MM.1S (cell line): ENCODE data around the gene TNXB.
"Not testable (repeated sequence)": the region's sequence is repeated elsewhere in the genome, so short reads cannot be mapped to it uniquely, and the experiment has no call there.

Experiments
- DNase-seq: peaks from one replicate; pipeline ENCODE4 v3.0.0-alpha.2; 2015
- H2AFZ ChIP-seq: fragments of 300-600 bp; sonication (generic); 2 replicates; pipeline ENCODE4 v1.6.0; 2016; ENCODE audit warnings: antibody characterized with exemption, low read length
- H3F3A ChIP-seq: fragments of 300-600 bp; sonication (generic); 2 replicates; pipeline ENCODE4 v1.6.1; 2016; ENCODE audit warnings: mild to moderate bottlenecking, antibody characterized with exemption, low read length, moderate library complexity, mixed read lengths; ENCODE audit not compliant: insufficient read depth
- H3K27ac ChIP-seq: fragments of 300-600 bp; sonication (generic); 2 replicates; pipeline ENCODE4 v1.5.1; 2016; ENCODE audit warnings: mild to moderate bottlenecking, low read length
- H3K27me3 ChIP-seq: fragments of 300-600 bp; sonication (generic); replicated peaks from 2 replicates; pipeline ENCODE4 v1.6.0; 2016; ENCODE audit warnings: low read length; ENCODE audit not compliant: insufficient read depth
- H3K36me3 ChIP-seq: fragments of 300-600 bp; sonication (generic); replicated peaks from 2 replicates; pipeline ENCODE4 v1.6.1; 2016; ENCODE audit warnings: mild to moderate bottlenecking, low read length, mixed read lengths; ENCODE audit not compliant: insufficient read depth
- H3K4me1 ChIP-seq: fragments of 300-600 bp; sonication (generic); 2 replicates; pipeline ENCODE4 v1.6.1; 2016; ENCODE audit warnings: low read length, mixed read lengths
- H3K4me2 ChIP-seq: fragments of 300-600 bp; sonication (generic); 2 replicates; pipeline ENCODE4 v1.6.0; 2016; ENCODE audit warnings: low read depth, low read length
- H3K4me3 ChIP-seq: fragments of 300-600 bp; sonication (generic); 2 replicates; pipeline ENCODE4 v1.5.1; 2016; ENCODE audit warnings: low read length, mixed read lengths
- H3K79me2 ChIP-seq: fragments of 300-600 bp; sonication (generic); 2 replicates; pipeline ENCODE4 v1.6.1; 2016; ENCODE audit warnings: mixed run types, low read length, mixed read lengths
- H3K9ac ChIP-seq: fragments of 300-600 bp; sonication (generic); 2 replicates; pipeline ENCODE4 v1.6.1; 2016; ENCODE audit warnings: low read length, mixed read lengths
- H3K9me2 ChIP-seq: fragments of 300-600 bp; sonication (generic); replicated peaks from 2 replicates; pipeline ENCODE4 v1.6.1; 2016; ENCODE audit warnings: mild to moderate bottlenecking, low read length, mixed read lengths; ENCODE audit not compliant: insufficient read depth
- H3K9me3 ChIP-seq: fragments of 300-600 bp; sonication (generic); replicated peaks from 2 replicates; pipeline ENCODE4 v1.6.1; 2016; ENCODE audit warnings: mild to moderate bottlenecking, low read length, mixed read lengths; ENCODE audit not compliant: insufficient read depth
- H4K20me1 ChIP-seq: fragments of 300-600 bp; sonication (generic); 2 replicates; pipeline ENCODE4 v1.6.1; 2016; ENCODE audit warnings: mild to moderate bottlenecking, low read length, moderate library complexity, mixed read lengths; ENCODE audit not compliant: insufficient read depth
- CTCF ChIP-seq: fragments of 300-600 bp; sonication (generic); IDR thresholded peaks from 2 replicates; pipeline ENCODE4 v1.5.1; 2016; ENCODE audit warnings: antibody characterized with exemption, low read length, mixed read lengths
- EZH2 ChIP-seq: fragments of 300-600 bp; sonication (generic); optimal IDR thresholded peaks from 2 replicates; pipeline ENCODE3; 2017; ENCODE audit warnings: low read depth, mild to moderate bottlenecking, antibody characterized with exemption, low read length, mixed read lengths
- EZH2phosphoT487 ChIP-seq: fragments of 300-600 bp; sonication (generic); IDR thresholded peaks from 2 replicates; pipeline ENCODE4 v1.6.1; 2018; ENCODE audit warnings: antibody characterized with exemption, low read length

TNXB gene

GRCh38 chr6:32107406-32107805, 1.7 kb downstream of the TNXB start:
- no peak overlapping the region for H3K4me2 ChIP-seq
- H2AFZ ChIP-seq, result no peak overlapping the region
- no peak overlapping the region for H3K4me3 ChIP-seq
- no peaks in the 10 kb centered on the region for H3K9me3 ChIP-seq
- H3K9ac ChIP-seq, result no peak overlapping the region
- H3K9me2 ChIP-seq, result no peaks in the 10 kb centered on the region
- no peaks in the 10 kb centered on the region for H3K36me3 ChIP-seq
- TF ChIP-seq EZH2 (no peak), CTCF (no peak), EZH2phosphoT487 (no peak)
- no peak overlapping the region for H3K27ac ChIP-seq
- no peaks in the 10 kb centered on the region for H3K79me2 ChIP-seq
- no peaks in the 10 kb centered on the region for H3K4me1 ChIP-seq
- no peak for DNase-seq
- H4K20me1 ChIP-seq, result no peaks in the 10 kb centered on the region
- peaks cover 64% of the 10 kb centered on the region for H3K27me3 ChIP-seq
- no peaks in the 10 kb centered on the region for H3F3A ChIP-seq

DNA sequence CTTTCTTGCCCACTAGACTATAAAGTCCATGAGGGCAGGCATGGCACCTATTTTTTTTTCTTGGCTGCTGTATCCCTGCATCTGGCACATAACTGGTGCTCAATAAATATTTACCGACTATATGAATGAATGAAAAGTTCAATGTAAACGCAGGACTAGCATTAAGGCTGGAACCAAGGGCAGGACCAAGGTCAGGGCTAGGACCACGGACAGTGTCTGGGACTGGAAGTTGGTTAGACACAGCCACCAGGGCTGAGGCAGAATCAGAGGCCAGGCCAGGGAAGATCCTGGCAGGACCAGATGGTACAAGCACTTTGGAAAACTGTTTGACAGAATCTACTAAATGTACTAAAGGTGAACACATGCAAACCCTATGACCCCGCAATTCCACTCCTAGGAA, 3.7 kb downstream of the TNXB start:
- no peaks in the 10 kb centered on the region for H4K20me1 ChIP-seq
- no peak overlapping the region for H3K9ac ChIP-seq
- H3K4me1 ChIP-seq, result no peaks in the 10 kb centered on the region
- H3K27ac ChIP-seq, result no peak overlapping the region
- no peak for DNase-seq
- no peaks in the 10 kb centered on the region for H3K9me3 ChIP-seq
- no peaks in the 10 kb centered on the region for H3K9me2 ChIP-seq
- H3K4me2 ChIP-seq, result no peak overlapping the region
- H3K36me3 ChIP-seq, result no peaks in the 10 kb centered on the region
- no peak overlapping the region for H3K4me3 ChIP-seq
- H3F3A ChIP-seq, result no peaks in the 10 kb centered on the region
- no peak overlapping the region for H2AFZ ChIP-seq
- TF ChIP-seq EZH2phosphoT487 (no peak), CTCF (no peak), EZH2 (no peak)
- H3K27me3 ChIP-seq, result peaks cover 78% of the 10 kb centered on the region
- H3K79me2 ChIP-seq, result no peaks in the 10 kb centered on the region

DNA sequence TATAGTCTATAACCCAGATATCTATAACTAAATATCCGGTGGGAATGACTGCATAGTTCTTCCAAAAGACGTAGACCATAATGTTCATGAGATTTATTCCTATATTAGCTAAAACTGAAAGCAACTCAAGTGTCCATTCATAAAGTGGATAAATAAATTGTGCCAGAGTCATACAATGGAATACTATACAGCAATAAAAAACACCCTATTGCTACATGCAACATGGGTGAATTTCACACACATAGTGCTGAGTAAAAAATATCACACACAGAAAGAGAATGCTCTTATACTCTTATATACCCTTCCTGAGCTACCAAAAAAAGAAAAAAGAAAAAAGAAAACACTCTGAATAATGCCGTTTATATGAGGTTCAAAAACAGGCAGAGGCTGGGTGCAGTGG, 6.9 kb downstream of the TNXB start:
- H3K79me2 ChIP-seq, result no peaks in the 10 kb centered on the region
- H2AFZ ChIP-seq, result no peak overlapping the region
- no peaks in the 10 kb centered on the region for H4K20me1 ChIP-seq
- H3K36me3 ChIP-seq, result no peaks in the 10 kb centered on the region
- H3K9me2 ChIP-seq, result no peaks in the 10 kb centered on the region
- no peaks in the 10 kb centered on the region for H3F3A ChIP-seq
- TF ChIP-seq CTCF, result no peak
- TF ChIP-seq EZH2phosphoT487, result no peak
- TF ChIP-seq EZH2, result no peak
- no peaks in the 10 kb centered on the region for H3K4me1 ChIP-seq
- H3K4me2 ChIP-seq, result no peak overlapping the region
- H3K9ac ChIP-seq, result no peak overlapping the region
- H3K27ac ChIP-seq, result no peak overlapping the region
- no peak for DNase-seq
- H3K27me3 ChIP-seq, result peaks cover 72% of the 10 kb centered on the region
- H3K4me3 ChIP-seq, result no peak overlapping the region
- H3K9me3 ChIP-seq, result no peaks in the 10 kb centered on the region

GRCh38 chr6:32100251-32100650, 8.9 kb downstream of the TNXB start:
- H3K27me3 ChIP-seq, result peaks cover 77% of the 10 kb centered on the region
- DNase-seq, H3K4me3 ChIP-seq, H3K79me2 ChIP-seq, H3F3A ChIP-seq, H3K9me3 ChIP-seq, H3K4me2 ChIP-seq, H2AFZ ChIP-seq, H4K20me1 ChIP-seq, H3K27ac ChIP-seq, H3K9me2 ChIP-seq, H3K9ac ChIP-seq, H3K36me3 ChIP-seq, H3K4me1 ChIP-seq: not testable (repeated sequence)
